SK-N-SH (cell line): ENCODE data around the gene ASPG. TPM values are rescaled to one million over a fixed set of nuclear protein-coding genes. Genes with fewer than 3 reads are reported as not detected.

Experiments
- CTCF ChIA-PET: fragments of 300-600, 350-600 bp; formaldehyde crosslinking; extraction: SDS; loops from one replicate; lab custom pipeline; 2021; lab: Yijun Ruan, JAX
- POLR2A ChIA-PET: fragments of 350-600 bp; sonication (Branson Sonifier 250); formaldehyde crosslinking; extraction: SDS; loops from one replicate; lab custom pipeline; 2020; ENCODE audit warnings: antibody characterized with exemption, inconsistent platforms; lab: Yijun Ruan, JAX
- DNase-seq: peaks from one replicate; pipeline ENCODE4 v3.0.0; 2012
- H2AFZ ChIP-seq: fragments of 200-600 bp; sonication (generic); 2 replicates; pipeline ENCODE4 v1.8.1; 2016; ENCODE audit warnings: antibody characterized with exemption, mild to moderate bottlenecking, low read depth
- H3F3A ChIP-seq: fragments of 200-600 bp; sonication (generic); replicated peaks from 2 replicates; pipeline ENCODE3; 2016; ENCODE audit warnings: antibody characterized with exemption, mild to moderate bottlenecking; ENCODE audit not compliant: insufficient read depth
- H3K27ac ChIP-seq, 2 experiments: fragments of 200-500 bp in 1 of 2; fragments of 200-600 bp in 1 of 2; sonication (Bioruptor generic) in 1 of 2; sonication (generic), shearing (Covaris generic) in 1 of 2; 2 replicates each; pipeline versions ENCODE4 v1.5.1 to v1.6.1; 2014 to 2016; ENCODE audit warnings: low read depth in 2 of 2, inconsistent platforms in 1 of 2, low read length in 1 of 2, mild to moderate bottlenecking in 1 of 2, mixed read lengths in 1 of 2
- H3K27me3 ChIP-seq: fragments of 200-600 bp; sonication (generic), shearing (Covaris generic); 2 replicates; pipeline ENCODE4 v1.6.1; 2016; ENCODE audit warnings: mixed run types; ENCODE audit not compliant: insufficient read depth
- H3K36me3 ChIP-seq, 2 experiments: fragments of 200-500 bp in 1 of 2; fragments of 200-600 bp in 1 of 2; sonication (Bioruptor generic) in 1 of 2; sonication (generic) in 1 of 2; replicated peaks in 1 of 2; 2 replicates each; pipeline versions ENCODE3 to v1.5.1; 2014 to 2016; ENCODE audit warnings: low read length in 1 of 2, mild to moderate bottlenecking in 1 of 2; ENCODE audit not compliant: insufficient read depth in 2 of 2, control insufficient read depth in 1 of 2
- H3K4me1 ChIP-seq, 2 experiments: fragments of 200-500 bp in 1 of 2; fragments of 200-600 bp in 1 of 2; sonication (Bioruptor generic) in 1 of 2; sonication (generic), shearing (Covaris generic) in 1 of 2; 2 replicates each; pipeline versions ENCODE4 v1.5.1 to v1.6.1; 2014 to 2016; ENCODE audit warnings: low read depth in 1 of 2, low read length in 1 of 2, mixed run types in 1 of 2; ENCODE audit not compliant: insufficient read depth in 2 of 2, control insufficient read depth in 1 of 2
- H3K4me2 ChIP-seq: fragments of 200-600 bp; sonication (generic), shearing (Covaris generic); 2 replicates; pipeline ENCODE4 v1.6.1; 2017; ENCODE audit warnings: mixed run types
- H3K4me3 ChIP-seq, 2 experiments: fragments of 200-500 bp in 1 of 2; fragments of 200-600 bp in 1 of 2; sonication (Bioruptor generic) in 1 of 2; sonication (generic), shearing (Covaris generic) in 1 of 2; 2 replicates each; pipeline versions ENCODE4 v1.5.1 to v1.8.1; 2014 to 2016; ENCODE audit warnings: low read depth in 2 of 2, inconsistent platforms in 1 of 2, low read length in 1 of 2, mild to moderate bottlenecking in 1 of 2, mixed read lengths in 1 of 2, moderate library complexity in 1 of 2
- H3K79me2 ChIP-seq: fragments of 200-600 bp; sonication (generic); 2 replicates; pipeline ENCODE4 v1.8.1; 2017; ENCODE audit warnings: mild to moderate bottlenecking; ENCODE audit not compliant: insufficient read depth
- H3K9ac ChIP-seq: fragments of 200-600 bp; sonication (generic); 2 replicates; pipeline ENCODE4 v1.6.1; 2017; ENCODE audit warnings: mixed run types
- H3K9me2 ChIP-seq: fragments of 200-600 bp; sonication (generic); 2 replicates; pipeline ENCODE4 v1.6.1; 2017; ENCODE audit warnings: mixed run types
- H3K9me3 ChIP-seq: fragments of 200-600 bp; sonication (generic); 2 replicates; pipeline ENCODE4 v1.6.1; 2017; ENCODE audit warnings: mixed run types, mild to moderate bottlenecking, moderate library complexity
- H4K20me1 ChIP-seq: fragments of 200-600 bp; sonication (generic); 2 replicates; pipeline ENCODE4 v1.6.1; 2017; ENCODE audit warnings: mild to moderate bottlenecking, mixed run types; ENCODE audit not compliant: insufficient read depth
- CTCF ChIP-seq: fragments of 200-600 bp; sonication (generic); IDR thresholded peaks from 2 replicates; pipeline ENCODE4 v1.6.1; 2017; ENCODE audit warnings: antibody characterized with exemption, mild to moderate bottlenecking, moderate library complexity
- EZH2phosphoT487 ChIP-seq: fragments of 200-600 bp; sonication (generic); IDR thresholded peaks from 2 replicates; pipeline ENCODE4 v1.6.1; 2017; ENCODE audit warnings: low read depth, mixed run types, mild to moderate bottlenecking, antibody characterized with exemption, moderate library complexity, borderline replicate concordance
- JUND ChIP-seq: IDR thresholded peaks from 2 replicates; pipeline ENCODE4 v1.4.0; 2012
- MXI1 ChIP-seq: IDR thresholded peaks from 2 replicates; pipeline ENCODE4 v1.6.1; 2012; ENCODE audit warnings: mild to moderate bottlenecking, low read depth, low read length, improper control_type of control experiment
- NFIC ChIP-seq: IDR thresholded peaks from 2 replicates; pipeline ENCODE4 v1.4.0; 2012; ENCODE audit warnings: borderline replicate concordance
- PBX3 ChIP-seq: IDR thresholded peaks from 2 replicates; pipeline ENCODE4; 2012
- POLR2AphosphoS5 ChIP-seq: IDR thresholded peaks from 2 replicates; pipeline ENCODE4 v1.6.1; 2012; ENCODE audit warnings: low read depth, low read length
- REST ChIP-seq: IDR thresholded peaks from 2 replicates; pipeline ENCODE4 v1.6.1; 2012; ENCODE audit warnings: mild to moderate bottlenecking, low read depth, low read length, moderate library complexity
- RXRA ChIP-seq: IDR thresholded peaks from 2 replicates; pipeline ENCODE4 v1.4.0; 2012; ENCODE audit warnings: low read depth, mild to moderate bottlenecking, borderline replicate concordance
- SIN3A ChIP-seq: IDR thresholded peaks from 2 replicates; pipeline ENCODE4 v1.6.1; 2012; ENCODE audit warnings: low read depth, mild to moderate bottlenecking, low read length, moderate library complexity, borderline replicate concordance
- TAF1 ChIP-seq: IDR thresholded peaks from 2 replicates; pipeline ENCODE4 v1.6.1; 2012; ENCODE audit warnings: low read depth, mild to moderate bottlenecking, low read length, moderate library complexity, borderline replicate concordance
- USF1 ChIP-seq: IDR thresholded peaks from 2 replicates; pipeline ENCODE4 v1.4.0; 2012; ENCODE audit warnings: low read depth, borderline replicate concordance
- USF2 ChIP-seq: fragments of 150-350 bp; IDR thresholded peaks from 2 replicates; pipeline ENCODE4 v1.6.1; 2017; ENCODE audit warnings: antibody characterized with exemption, low read length, low read depth, borderline replicate concordance
- WGBS: methylation state at CpG from one replicate; pipeline ENCODE4 v1.1.6; 2017; ENCODE audit warnings: low lambda C conversion rate; 5-methylcytosine and 5-hydroxymethylcytosine counted together
- polyA plus RNA-seq, 3 experiments: library from polyadenylated mRNA; depleted of rRNA; stranded (reverse); fragments of >200 nt; gene quantifications; 2 replicates each; pipeline ENCODE4 v1.2.3, GENCODE V29; 2012

The ASPG gene
- polyA plus RNA-seq, 1 of the 3 experiments (the other 2 are of a cell fraction) = not detected

GRCh38 chr14:104094056-104094708 is 8.7 kb downstream of the ASPG start:
- Histone ChIP-seq H3K27me3 (no peaks in the 10 kb centered on the region), H3K9me3 (no peaks in the 10 kb centered on the region), H3K4me2 (no peak overlapping the region), H2AFZ (no peak overlapping the region)
- POLR2A ChIA-PET = no interaction called here
- DNase-seq = no peak
- TF ChIP-seq PBX3 (no peak), USF1 (no peak), TAF1 (no peak), MXI1 (no peak), SIN3A (no peak), POLR2AphosphoS5 (no peak), NFIC (no peak), CTCF (no peak), RXRA (no peak), USF2 (no peak), JUND (no peak), REST (no peak), EZH2phosphoT487 (no peak)
- TF ChIP-seq, all 33 proteins: peak for 0
- Histone ChIP-seq H3K79me2 (no peaks in the 10 kb centered on the region), H3F3A (no peaks in the 10 kb centered on the region), H3K27ac (no peak overlapping the region; a peak in 1 of 4 replicates), H3K36me3 (no peaks in the 10 kb centered on the region), H3K4me1 (peaks cover 0 to 7% of the 10 kb centered on the region in 2 experiments; a peak in 1 of 4 replicates), H4K20me1 (no peaks in the 10 kb centered on the region), H3K9me2 (no peaks in the 10 kb centered on the region), H3K9ac (no peak overlapping the region), H3K4me3 (no peak overlapping the region; a peak in 1 of 4 replicates)
- CTCF ChIA-PET = interaction anchor here (0.6 to 5.5 kb wide), 35 partner anchors 10 to 600 kb away, joined by 3 to 79 read pairs (median 4); no protein-coding TSS in a partner anchor
- WGBS = 53% methylated on average over 13 of the region's 20 CpGs
